ENCODE results near the gene CLIP2. TPM values are rescaled to one million over a fixed set of nuclear protein-coding genes. Genes with fewer than 3 reads are reported as not detected.
"Not testable (repeated sequence)": the region's sequence is repeated elsewhere in the genome, so short reads cannot be mapped to it uniquely, and the experiment has no call there.

CLIP2 gene
- total RNA-seq, 1 donor from 2014 or later: 61.7 TPM

- no peaks in the 10 kb centered on the region for H3K9me3 Mint-ChIP-seq
- ChIA-PET POLR2A (no interaction called here), CTCF (no interaction called here)
- no peak overlapping the region for H3K4me3 Mint-ChIP-seq
- ATAC-seq (ENCODE audit: low read depth) (no peak), DNase-seq (no peak)
- no peak overlapping the region for H3K27ac Mint-ChIP-seq
- H3K4me1 Mint-ChIP-seq: no peaks in the 10 kb centered on the region
- no peaks in the 10 kb centered on the region for H3K36me3 Mint-ChIP-seq (ENCODE audit: low read depth)
- intact Hi-C loops (cut with micrococcal nuclease): no loop called here
- peaks cover 5% of the 10 kb centered on the region for H3K27me3 Mint-ChIP-seq
- TF ChIP-seq, protein P1, sequence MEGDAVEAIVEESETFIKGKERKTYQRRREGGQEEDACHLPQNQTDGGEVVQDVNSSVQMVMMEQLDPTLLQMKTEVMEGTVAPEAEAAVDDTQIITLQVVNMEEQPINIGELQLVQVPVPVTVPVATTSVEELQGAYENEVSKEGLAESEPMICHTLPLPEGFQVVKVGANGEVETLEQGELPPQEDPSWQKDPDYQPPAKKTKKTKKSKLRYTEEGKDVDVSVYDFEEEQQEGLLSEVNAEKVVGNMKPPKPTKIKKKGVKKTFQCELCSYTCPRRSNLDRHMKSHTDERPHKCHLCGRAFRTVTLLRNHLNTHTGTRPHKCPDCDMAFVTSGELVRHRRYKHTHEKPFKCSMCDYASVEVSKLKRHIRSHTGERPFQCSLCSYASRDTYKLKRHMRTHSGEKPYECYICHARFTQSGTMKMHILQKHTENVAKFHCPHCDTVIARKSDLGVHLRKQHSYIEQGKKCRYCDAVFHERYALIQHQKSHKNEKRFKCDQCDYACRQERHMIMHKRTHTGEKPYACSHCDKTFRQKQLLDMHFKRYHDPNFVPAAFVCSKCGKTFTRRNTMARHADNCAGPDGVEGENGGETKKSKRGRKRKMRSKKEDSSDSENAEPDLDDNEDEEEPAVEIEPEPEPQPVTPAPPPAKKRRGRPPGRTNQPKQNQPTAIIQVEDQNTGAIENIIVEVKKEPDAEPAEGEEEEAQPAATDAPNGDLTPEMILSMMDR (IDR thresholded peaks at IDR 0.05): no peak
Observed at GRCh38 chr7:74412056-74412455, 122.8 kb downstream of the CLIP2 start.

DNA sequence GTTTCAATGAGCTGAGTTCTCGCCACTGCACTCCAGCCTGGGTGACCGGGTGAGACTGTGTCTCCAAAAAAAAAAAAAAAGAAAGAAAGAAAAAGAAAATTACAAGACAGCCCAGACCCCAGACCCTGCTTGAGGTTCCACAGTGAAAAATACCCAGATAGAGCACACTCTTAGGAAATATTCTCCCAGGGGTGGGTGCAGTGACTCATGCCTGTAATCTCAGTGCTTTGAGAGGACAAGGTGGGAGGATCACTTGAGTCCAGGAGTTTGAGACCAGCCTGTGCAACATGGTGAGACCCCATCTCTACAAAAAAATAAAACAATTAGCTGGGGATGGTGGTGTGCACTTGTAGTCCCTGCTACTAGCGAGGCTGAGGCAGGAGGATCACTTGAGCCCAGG is 123.4 kb downstream of the CLIP2 start:
- CTCF ChIA-PET: interaction anchor here (1.2 kb wide), 1 partner anchor 154 kb away, joined by 3 read pairs; no protein-coding TSS in a partner anchor
- Mint-ChIP-seq H3K27me3 (peaks cover 5% of the 10 kb centered on the region), H3K36me3 (ENCODE audit: low read depth) (no peaks in the 10 kb centered on the region), H3K27ac (no peak overlapping the region), H3K4me3 (no peak overlapping the region), H3K9me3 (no peaks in the 10 kb centered on the region), H3K4me1 (no peaks in the 10 kb centered on the region)
- POLR2A ChIA-PET: interaction anchor here (0.6 kb wide), 1 partner anchor 595 kb away, joined by 4 read pairs; no protein-coding TSS in a partner anchor
- DNase-seq (no peak), ATAC-seq (ENCODE audit: low read depth) (no peak)
- TF ChIP-seq, protein P1 (IDR thresholded peaks at IDR 0.05): no peak
- intact Hi-C loops (cut with micrococcal nuclease): no loop called here

DNA sequence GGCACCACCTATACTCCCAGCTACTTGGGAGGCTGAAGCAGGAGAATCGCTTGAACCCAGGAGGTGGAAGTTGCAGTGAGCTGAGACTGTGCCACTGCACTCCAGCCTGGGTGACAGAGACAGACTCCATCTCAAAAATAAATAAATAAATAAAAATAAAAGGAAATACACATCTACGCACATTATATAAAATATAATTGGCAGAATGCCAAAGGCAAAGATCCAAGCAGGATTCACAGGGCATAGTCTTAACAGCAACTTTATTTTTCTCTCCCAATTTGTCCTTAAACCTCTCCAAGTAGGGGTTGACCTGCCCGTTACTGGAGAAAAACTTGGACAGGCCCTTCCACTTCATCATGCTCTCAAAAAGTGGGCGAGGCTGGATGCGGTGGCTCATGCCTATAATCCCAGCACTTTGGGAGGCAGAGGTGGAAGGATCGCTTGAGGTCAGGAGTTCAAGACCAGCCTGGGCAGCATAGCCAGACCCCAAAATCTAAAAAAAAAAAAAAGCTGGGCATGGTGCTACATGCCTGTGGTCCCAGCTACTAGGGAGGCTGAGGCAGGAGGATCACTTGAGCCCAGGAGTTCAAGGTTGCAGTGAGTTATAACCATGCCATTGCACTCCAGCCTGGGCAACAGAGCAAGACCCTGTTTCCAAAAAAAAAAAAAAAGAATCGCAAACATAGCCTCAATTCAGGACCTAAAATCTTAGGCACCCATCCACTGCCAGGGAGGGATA is 125.6 kb downstream of the CLIP2 start:
- CTCF ChIA-PET; ATAC-seq (ENCODE audit: low read depth); H3K4me1 Mint-ChIP-seq; H3K36me3 Mint-ChIP-seq (ENCODE audit: low read depth); H3K27ac Mint-ChIP-seq; intact Hi-C loops (cut with micrococcal nuclease); DNase-seq; H3K27me3 Mint-ChIP-seq; H3K4me3 Mint-ChIP-seq; H3K9me3 Mint-ChIP-seq: not testable (repeated sequence)
- POLR2A ChIA-PET: interaction anchor here (0.6 kb wide), 1 partner anchor 22 kb away, joined by 3 read pairs; no protein-coding TSS in a partner anchor

DNA sequence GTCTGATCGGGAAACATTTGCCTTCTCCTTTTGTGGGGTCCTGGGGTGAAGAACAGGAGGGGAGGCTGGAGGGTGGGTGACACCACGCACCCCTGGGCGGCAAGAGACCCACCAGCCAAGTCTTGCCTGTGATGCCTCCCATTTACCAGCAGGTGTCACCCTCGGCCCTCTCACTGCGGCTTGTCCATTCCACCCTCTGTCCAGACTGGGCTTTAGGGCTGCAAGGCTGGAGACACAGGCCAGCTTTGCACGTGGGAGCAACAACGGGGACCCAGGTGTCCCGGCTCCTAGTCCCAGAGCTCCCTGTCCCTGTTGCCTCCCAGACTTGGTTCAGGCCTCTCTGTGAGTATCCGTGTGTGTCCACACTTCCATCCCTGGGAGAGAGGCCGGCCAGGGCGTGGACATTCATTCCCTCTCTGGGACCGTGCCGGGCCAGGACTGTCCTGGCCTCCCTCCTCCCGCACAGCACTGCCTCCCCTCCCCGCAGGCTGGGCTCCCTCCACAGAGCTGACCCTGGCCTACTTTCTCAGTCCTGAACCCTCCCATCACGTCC is 128.3 kb downstream of the CLIP2 start:
- Mint-ChIP-seq H3K4me1 (no peaks in the 10 kb centered on the region), H3K9me3 (no peaks in the 10 kb centered on the region), H3K36me3 (ENCODE audit: low read depth) (no peaks in the 10 kb centered on the region), H3K27ac (no peak overlapping the region), H3K4me3 (no peak overlapping the region), H3K27me3 (no peaks in the 10 kb centered on the region)
- ATAC-seq (ENCODE audit: low read depth) (peak; percentile 84), DNase-seq (peak; percentile 48)
- CTCF ChIA-PET: interaction anchor here (0.8 to 1.0 kb wide), 4 partner anchors 127 to 211 kb away, joined by 3 to 4 read pairs (median 3); no protein-coding TSS in a partner anchor
- TF ChIP-seq, protein P1 (IDR thresholded peaks at IDR 0.05): peak; percentile 98
- intact Hi-C loops (cut with micrococcal nuclease): loop anchor here (1.0 kb wide), 2 partner anchors 149 to 629 kb away; no protein-coding TSS in a partner anchor
- POLR2A ChIA-PET: interaction anchor here (0.5 kb wide), 1 partner anchor 138 kb away, joined by 3 read pairs; no protein-coding TSS in a partner anchor

- ChIA-PET CTCF (interaction anchor here (0.8 to 1.0 kb wide), 4 partner anchors 127 to 212 kb away, joined by 3 to 4 read pairs (median 3); no protein-coding TSS in a partner anchor), POLR2A (interaction anchor here (0.5 kb wide), 1 partner anchor 139 kb away, joined by 3 read pairs; no protein-coding TSS in a partner anchor)
- TF ChIP-seq, protein P1 (IDR thresholded peaks at IDR 0.05): no peak
- DNase-seq: no peak
- Mint-ChIP-seq H3K27me3 (no peaks in the 10 kb centered on the region), H3K4me3 (no peak overlapping the region), H3K27ac (no peak overlapping the region), H3K36me3 (ENCODE audit: low read depth) (no peaks in the 10 kb centered on the region), H3K9me3 (no peaks in the 10 kb centered on the region), H3K4me1 (no peaks in the 10 kb centered on the region)
- no peak for ATAC-seq (ENCODE audit: low read depth)
- intact Hi-C loops (cut with micrococcal nuclease): no loop called here
Observed at GRCh38 chr7:74418076-74418475, 128.9 kb downstream of the CLIP2 start.

Measured in activated B cell treated with CpG ODN at 0.5 μM for 24 hours (primary cell).